GM23338 (cell line): Measurements from ENCODE around the gene MACROD1. TPM values are rescaled to one million over a fixed set of nuclear protein-coding genes. Genes with fewer than 3 reads are reported as not detected.

Experiments
- ATAC-seq: fragments of 200-7000 bp; cut with Tn5 transposase; 3 replicates; pipeline ENCODE4 v1.9.1; 2020
- DNase-seq: peaks from one replicate; pipeline ENCODE4 v3.0.0-alpha.2; 2015; ENCODE audit warnings: low spot score
- H2AFZ ChIP-seq: fragments of 200-600 bp; sonication (generic); 2 replicates; pipeline ENCODE4 v1.8.0; 2016; ENCODE audit warnings: antibody characterized with exemption, mild to moderate bottlenecking, moderate library complexity
- H3F3A ChIP-seq: fragments of 200-600 bp; sonication (generic); replicated peaks from 2 replicates; pipeline ENCODE4 v1.8.0; 2017; ENCODE audit warnings: antibody characterized with exemption, mixed run types, low read depth
- H3K27ac ChIP-seq: fragments of 200-600 bp; sonication (generic); 2 replicates; pipeline ENCODE4 v1.6.1; 2016; ENCODE audit warnings: low read depth
- H3K27me3 ChIP-seq: fragments of 200-600 bp; sonication (generic); 2 replicates; pipeline ENCODE4 v1.8.0; 2016; ENCODE audit warnings: mild to moderate bottlenecking, mixed run types, moderate library complexity; ENCODE audit not compliant: insufficient read depth
- H3K36me3 ChIP-seq: fragments of 200-600 bp; sonication (generic); 2 replicates; pipeline ENCODE4 v1.8.0; 2016; ENCODE audit warnings: mild to moderate bottlenecking; ENCODE audit not compliant: insufficient read depth
- H3K4me1 ChIP-seq: fragments of 200-600 bp; sonication (generic); 2 replicates; pipeline ENCODE4 v1.8.0; 2016; ENCODE audit warnings: mild to moderate bottlenecking, moderate library complexity; ENCODE audit not compliant: insufficient read depth
- H3K4me2 ChIP-seq: fragments of 200-600 bp; sonication (generic); 2 replicates; pipeline ENCODE4 v1.7.1; 2017; ENCODE audit warnings: mixed run types
- H3K4me3 ChIP-seq: fragments of 200-600 bp; sonication (generic); 2 replicates; pipeline ENCODE4 v1.6.1; 2016; ENCODE audit warnings: mixed run types
- H3K79me2 ChIP-seq: fragments of 200-600 bp; sonication (generic); replicated peaks from 2 replicates; pipeline ENCODE4 v1.8.0; 2017; ENCODE audit warnings: mild to moderate bottlenecking; ENCODE audit not compliant: insufficient read depth
- H3K9me2 ChIP-seq: fragments of 200-600 bp; sonication (generic); 2 replicates; pipeline ENCODE4 v1.8.0; 2017; ENCODE audit not compliant: insufficient read depth
- H4K20me1 ChIP-seq: fragments of 200-600 bp; sonication (generic); replicated peaks from 2 replicates; pipeline ENCODE4 v1.8.0; 2017; ENCODE audit warnings: mild to moderate bottlenecking; ENCODE audit not compliant: insufficient read depth
- H3K27ac Mint-ChIP-seq: 2 replicates; pipeline ENCODE4 v1.8.0; 2020; ENCODE audit warnings: inconsistent platforms, mild to moderate bottlenecking, moderate library complexity, mixed read lengths
- H3K27me3 Mint-ChIP-seq: 3 replicates; pipeline ENCODE4 v1.8.0; 2022; ENCODE audit warnings: low read depth, mild to moderate bottlenecking, moderate library complexity, mixed read lengths, inconsistent platforms; ENCODE audit not compliant: insufficient read depth, poor library complexity
- H3K36me3 Mint-ChIP-seq: 3 replicates; pipeline ENCODE4 v1.8.0; 2021; ENCODE audit warnings: low read depth, mild to moderate bottlenecking, inconsistent platforms, moderate library complexity, mixed read lengths
- H3K4me1 Mint-ChIP-seq: 3 replicates; pipeline ENCODE4 v1.8.0; 2020; ENCODE audit warnings: mild to moderate bottlenecking, inconsistent platforms, mixed read lengths
- H3K4me3 Mint-ChIP-seq: 3 replicates; pipeline ENCODE4 v1.8.0; 2021; ENCODE audit warnings: moderate library complexity, mild to moderate bottlenecking, inconsistent platforms, mixed read lengths
- H3K9me3 Mint-ChIP-seq: 3 replicates; pipeline ENCODE4 v1.8.0; 2020; ENCODE audit warnings: moderate library complexity, mild to moderate bottlenecking, inconsistent platforms, mixed read lengths
- CREB1 ChIP-seq: fragments of 250-450 bp; sonication (Bioruptor Pico); IDR thresholded peaks from 2 replicates; pipeline ENCODE4 v1.5.0; 2020; ENCODE audit warnings: low read depth, mild to moderate bottlenecking, moderate library complexity
- EZH2 ChIP-seq: fragments of 200-600 bp; sonication (generic); IDR thresholded peaks from one replicate; pipeline ENCODE4 v1.8.0; 2017; ENCODE audit warnings: antibody characterized with exemption, mild to moderate bottlenecking, low read depth; ENCODE audit not compliant: unreplicated experiment
- EZH2phosphoT487 ChIP-seq: fragments of 200-600 bp; sonication (generic); IDR thresholded peaks from one replicate; pipeline ENCODE4 v1.8.1; 2018; ENCODE audit warnings: antibody characterized with exemption; ENCODE audit not compliant: unreplicated experiment
- JUNB ChIP-seq: IDR thresholded peaks from one replicate; pipeline ENCODE4 v1.6.1; 2016; ENCODE audit warnings: antibody characterized with exemption; ENCODE audit not compliant: unreplicated experiment
- NANOG ChIP-seq: IDR thresholded peaks from 2 replicates; pipeline ENCODE4 v1.6.1; 2016; ENCODE audit warnings: antibody characterized with exemption, borderline replicate concordance
- POLR2AphosphoS5 ChIP-seq: IDR thresholded peaks from 2 replicates; pipeline ENCODE4 v1.6.1; 2016; ENCODE audit warnings: antibody characterized with exemption, low read depth
- REST ChIP-seq: IDR thresholded peaks from one replicate; pipeline ENCODE4 v1.6.1; 2018; ENCODE audit warnings: antibody characterized with exemption; ENCODE audit not compliant: unreplicated experiment
- STAT1 ChIP-seq: IDR thresholded peaks from one replicate; pipeline ENCODE4 v1.6.1; 2016; ENCODE audit warnings: antibody characterized with exemption; ENCODE audit not compliant: unreplicated experiment
- ZNF114 ChIP-seq: fragments of 250-450 bp; sonication (Bioruptor Pico); IDR thresholded peaks from 2 replicates; pipeline ENCODE4 v1.5.0; 2020; ENCODE audit warnings: mild to moderate bottlenecking, moderate library complexity
- ZNF331 ChIP-seq: fragments of 250-450 bp; sonication (Bioruptor Pico); IDR thresholded peaks from 2 replicates; pipeline ENCODE4 v1.5.0; 2020; ENCODE audit warnings: low read depth, mild to moderate bottlenecking, moderate library complexity
- ZNF462 ChIP-seq: fragments of 250-450 bp; sonication (Bioruptor Pico); IDR thresholded peaks from 2 replicates; pipeline ENCODE4 v1.5.0; 2020; ENCODE audit warnings: mild to moderate bottlenecking, moderate library complexity
- polyA plus RNA-seq: library from polyadenylated mRNA; unstranded; fragments of >200 nt; fragmentation: Nextera tagmentation; extraction: Ambion mirVana; gene quantifications from 2 replicates; pipeline ENCODE4 v1.2.1, GENCODE V29; 2016
- total RNA-seq: library from RNA; depleted of rRNA; stranded (reverse); fragments of >200 nt; shearing (Covaris generic); gene quantifications from 2 replicates; pipeline ENCODE4 v1.2.3, GENCODE V29; 2014
- TF ChIP-seq, protein P1 (sequence below): IDR thresholded peaks from 2 replicates; pipeline ENCODE4 v1.6.1; 2016; ENCODE audit warnings: antibody characterized with exemption
- TF ChIP-seq, protein P2 (sequence below), 2 experiments: fragments of 200-600 bp in 1 of 2; sonication (generic) in 1 of 2; conservative IDR thresholded peaks; 2 replicates each; pipeline versions ENCODE4 v1.5.1 to v1.6.1; 2016 to 2017; ENCODE audit warnings: antibody characterized with exemption in 2 of 2, low read depth in 2 of 2, mild to moderate bottlenecking in 2 of 2, moderate library complexity in 1 of 2

The MACROD1 gene
- total and polyA plus RNA-seq, 2 experiments from 2014 or later: 33.0 to 51.6 TPM

DNA sequence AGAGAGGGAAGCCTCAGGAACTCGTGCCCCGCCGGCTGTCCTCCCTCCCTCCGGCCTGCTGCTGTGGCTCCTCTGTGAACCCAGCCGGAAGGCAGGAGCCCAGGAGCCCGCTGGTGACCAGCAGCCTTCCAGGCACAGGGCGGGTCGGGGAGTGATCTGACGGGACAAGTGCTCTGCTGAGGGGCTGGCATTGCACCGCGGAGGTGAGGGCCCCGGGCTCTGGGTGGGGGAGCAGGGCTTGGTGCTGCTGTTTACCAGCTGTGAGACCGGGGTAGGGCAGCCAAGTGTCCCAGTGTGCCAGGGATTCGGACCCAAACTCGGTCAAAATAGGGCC is 76.9 kb downstream of the MACROD1 start:
- no peak for DNase-seq
- no peaks in the 10 kb centered on the region for H3K36me3 ChIP-seq
- Mint-ChIP-seq H3K9me3 (no peaks in the 10 kb centered on the region), H3K4me1 (peaks cover 34% of the 10 kb centered on the region), H3K27me3 (peaks cover 22% of the 10 kb centered on the region), H3K27ac (no peak overlapping the region), H3K4me3 (no peak overlapping the region), H3K36me3 (no peaks in the 10 kb centered on the region)
- H4K20me1 ChIP-seq: peaks cover 15% of the 10 kb centered on the region
- peaks cover 9% of the 10 kb centered on the region for H3K4me1 ChIP-seq
- no peak overlapping the region for H3K4me2 ChIP-seq
- 0 out of 2 replicates have a peak, but pooled peaks cover 9% of the 10 kb centered on the region for H3F3A ChIP-seq
- H3K27me3 ChIP-seq: peaks cover 4% of the 10 kb centered on the region; the same call in 1 of the 2 replicates
- no peak for ATAC-seq
- no peak overlapping the region for H3K4me3 ChIP-seq
- H2AFZ ChIP-seq: no peak overlapping the region
- no peak overlapping the region for H3K27ac ChIP-seq
- no peaks in the 10 kb centered on the region for H3K79me2 ChIP-seq
- no peaks in the 10 kb centered on the region for H3K9me2 ChIP-seq
- TF ChIP-seq, protein P1, sequence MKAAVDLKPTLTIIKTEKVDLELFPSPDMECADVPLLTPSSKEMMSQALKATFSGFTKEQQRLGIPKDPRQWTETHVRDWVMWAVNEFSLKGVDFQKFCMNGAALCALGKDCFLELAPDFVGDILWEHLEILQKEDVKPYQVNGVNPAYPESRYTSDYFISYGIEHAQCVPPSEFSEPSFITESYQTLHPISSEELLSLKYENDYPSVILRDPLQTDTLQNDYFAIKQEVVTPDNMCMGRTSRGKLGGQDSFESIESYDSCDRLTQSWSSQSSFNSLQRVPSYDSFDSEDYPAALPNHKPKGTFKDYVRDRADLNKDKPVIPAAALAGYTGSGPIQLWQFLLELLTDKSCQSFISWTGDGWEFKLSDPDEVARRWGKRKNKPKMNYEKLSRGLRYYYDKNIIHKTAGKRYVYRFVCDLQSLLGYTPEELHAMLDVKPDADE: no peak
- TF ChIP-seq, protein P2, sequence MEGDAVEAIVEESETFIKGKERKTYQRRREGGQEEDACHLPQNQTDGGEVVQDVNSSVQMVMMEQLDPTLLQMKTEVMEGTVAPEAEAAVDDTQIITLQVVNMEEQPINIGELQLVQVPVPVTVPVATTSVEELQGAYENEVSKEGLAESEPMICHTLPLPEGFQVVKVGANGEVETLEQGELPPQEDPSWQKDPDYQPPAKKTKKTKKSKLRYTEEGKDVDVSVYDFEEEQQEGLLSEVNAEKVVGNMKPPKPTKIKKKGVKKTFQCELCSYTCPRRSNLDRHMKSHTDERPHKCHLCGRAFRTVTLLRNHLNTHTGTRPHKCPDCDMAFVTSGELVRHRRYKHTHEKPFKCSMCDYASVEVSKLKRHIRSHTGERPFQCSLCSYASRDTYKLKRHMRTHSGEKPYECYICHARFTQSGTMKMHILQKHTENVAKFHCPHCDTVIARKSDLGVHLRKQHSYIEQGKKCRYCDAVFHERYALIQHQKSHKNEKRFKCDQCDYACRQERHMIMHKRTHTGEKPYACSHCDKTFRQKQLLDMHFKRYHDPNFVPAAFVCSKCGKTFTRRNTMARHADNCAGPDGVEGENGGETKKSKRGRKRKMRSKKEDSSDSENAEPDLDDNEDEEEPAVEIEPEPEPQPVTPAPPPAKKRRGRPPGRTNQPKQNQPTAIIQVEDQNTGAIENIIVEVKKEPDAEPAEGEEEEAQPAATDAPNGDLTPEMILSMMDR (conservative IDR thresholded peaks at IDR 0.05; ENCODE audit: low read depth in 2 of 2): no peak
- TF ChIP-seq ZNF114 (CRISPR knock-in tag) (no peak), EZH2 (no peak), POLR2AphosphoS5 (no peak), ZNF331 (no peak), NANOG (no peak), ZNF462 (CRISPR knock-in tag) (no peak), STAT1 (no peak), CREB1 (no peak), JUNB (no peak), EZH2phosphoT487 (no peak), REST (no peak)
